Testis (tissue), 2 donors: ENCODE measurements around the gene MAP3K20.

Source experiments
- CTCF ChIP-seq, 3 experiments: fragments of 450-650 bp in 2 of 3; fragments of 200-600 bp in 1 of 3; sonication (generic) in 1 of 3; IDR thresholded peaks; one replicate each; pipeline ENCODE4 v1.5.1; 2016 to 2019; ENCODE audit warnings: antibody characterized with exemption in 3 of 3, mild to moderate bottlenecking in 2 of 3, moderate library complexity in 1 of 3
- POLR2A ChIP-seq: fragments of 450-650 bp; IDR thresholded peaks from one replicate; pipeline ENCODE4 v1.6.1; 2017; ENCODE audit warnings: antibody characterized with exemption, mild to moderate bottlenecking, moderate library complexity

GRCh38 chr2:173231042-173231441 lies 155.4 kb downstream of the MAP3K20 start:
- TF ChIP-seq CTCF (IDR thresholded peaks at IDR 0.05) (no peak), POLR2A (no peak)
